SW 1271 (cell line): Measurements from ENCODE around the gene ZBTB20.
"Not testable (repeated sequence)": the region's sequence is repeated elsewhere in the genome, so short reads cannot be mapped to it uniquely, and the experiment has no call there.

ENCODE experiments used
- DNase-seq, 2 experiments: peaks; one replicate each; lab custom pipeline; 2025; lab: John Stamatoyannopoulos, UW

Gene ZBTB20

GRCh38 chr3:114830652-114831051 is 316.4 kb downstream of the ZBTB20 start:
- no peak for DNase-seq

- DNase-seq = no peak
Observed at GRCh38 chr3:114829783-114830182, 317.3 kb downstream of the ZBTB20 start.

GRCh38 chr3:114827495-114827894 is 319.6 kb downstream of the ZBTB20 start:
- DNase-seq = peak; percentile 30 to 34

- DNase-seq = no peak
Observed at GRCh38 chr3:114824014-114824413, 323.1 kb downstream of the ZBTB20 start.

GRCh38 chr3:114823061-114823460 is 324.0 kb downstream of the ZBTB20 start:
- no peak for DNase-seq

GRCh38 chr3:114816052-114816451 is 331.0 kb downstream of the ZBTB20 start:
- DNase-seq = no peak

GRCh38 chr3:114812541-114813238 is 334.4 kb downstream of the ZBTB20 start:
- not testable (repeated sequence) for DNase-seq

GRCh38 chr3:114809668-114810413 is 337.2 kb downstream of the ZBTB20 start:
- no peak for DNase-seq

- no peak for DNase-seq
Observed at GRCh38 chr3:114804099-114804498, 343.0 kb downstream of the ZBTB20 start.

- DNase-seq = no peak
Observed at GRCh38 chr3:114803042-114803695, 343.9 kb downstream of the ZBTB20 start.

GRCh38 chr3:114800272-114801031 is 346.6 kb downstream of the ZBTB20 start:
- no peak for DNase-seq

- DNase-seq = no peak
Observed at GRCh38 chr3:114799816-114800215, 347.3 kb downstream of the ZBTB20 start.

- DNase-seq = no peak
Observed at GRCh38 chr3:114796796-114797195, 350.3 kb downstream of the ZBTB20 start.

- DNase-seq = no peak
Observed at GRCh38 chr3:114794894-114795630, 352.0 kb downstream of the ZBTB20 start.

GRCh38 chr3:114792159-114792918 is 354.7 kb downstream of the ZBTB20 start:
- DNase-seq = no peak

- no peak for DNase-seq
Observed at GRCh38 chr3:114790752-114791151, 356.3 kb downstream of the ZBTB20 start.

- no peak for DNase-seq
Observed at GRCh38 chr3:114789803-114790202, 357.3 kb downstream of the ZBTB20 start.

- no peak for DNase-seq
Observed at GRCh38 chr3:114775395-114775794, 371.7 kb downstream of the ZBTB20 start.

GRCh38 chr3:114770874-114771273 is 376.2 kb downstream of the ZBTB20 start:
- no peak for DNase-seq

GRCh38 chr3:114764056-114764492 is 383.0 kb downstream of the ZBTB20 start:
- no peak for DNase-seq

- no peak for DNase-seq
Observed at GRCh38 chr3:114762144-114762543, 384.9 kb downstream of the ZBTB20 start.
